K562 (cell line): ENCODE results near the gene CD46. TPM values are rescaled to one million over a fixed set of nuclear protein-coding genes. Genes with fewer than 3 reads are reported as not detected.

Experiments used
- COPS2 ChIP-seq: fragments of 450-650 bp; conservative IDR thresholded peaks from 2 replicates; pipeline ENCODE4 v1.6.1; 2016; ENCODE audit warnings: mild to moderate bottlenecking, moderate library complexity
- CREBBP ChIP-seq: IDR thresholded peaks from one replicate; pipeline ENCODE4 v1.6.1; 2012; ENCODE audit warnings: low read depth, mild to moderate bottlenecking, control low read depth, inconsistent platforms, low read length
- CXXC5 ChIP-seq: fragments of 250-450 bp; sonication (Bioruptor Pico); IDR thresholded peaks from 2 replicates; pipeline ENCODE4 v1.8.0; 2022; ENCODE audit warnings: inconsistent platforms, mild to moderate bottlenecking, moderate library complexity
- DACH1 ChIP-seq: fragments of 450-650 bp; IDR thresholded peaks from 2 replicates; pipeline ENCODE4 v1.6.1; 2018; ENCODE audit not compliant: partially characterized antibody
- HNRNPUL1 ChIP-seq: fragments of 200-400 bp; formaldehyde crosslinking; IDR thresholded peaks from 2 replicates; pipeline ENCODE4 v1.6.1; 2017; ENCODE audit warnings: low read length
- KLF10 ChIP-seq: fragments of 250-450 bp; sonication (Bioruptor Pico); IDR thresholded peaks from 2 replicates; pipeline ENCODE4 v1.6.1; 2021; ENCODE audit warnings: matching md5 sums
- MTA1 ChIP-seq: fragments of 450-650 bp; IDR thresholded peaks from 2 replicates; pipeline ENCODE4 v1.6.1; 2017; ENCODE audit warnings: borderline replicate concordance
- NCOA2 ChIP-seq, 2 experiments: fragments of 450-650 bp; IDR thresholded peaks; 2 replicates each; pipeline ENCODE4 v1.6.1; 2018; ENCODE audit warnings: mild to moderate bottlenecking in 2 of 2, moderate library complexity in 1 of 2; ENCODE audit not compliant: partially characterized antibody in 2 of 2
- NCOA4 ChIP-seq: fragments of 450-650 bp; IDR thresholded peaks from 2 replicates; pipeline ENCODE4 v1.6.1; 2018; ENCODE audit warnings: mild to moderate bottlenecking; ENCODE audit not compliant: partially characterized antibody
- PCBP2 ChIP-seq: fragments of 200-400 bp; formaldehyde crosslinking; IDR thresholded peaks from 2 replicates; pipeline ENCODE4 v1.6.1; 2018; ENCODE audit warnings: low read length, low read depth, mild to moderate bottlenecking, moderate library complexity; ENCODE audit not compliant: poor library complexity, severe bottlenecking
- POLR2AphosphoS5 ChIP-seq: IDR thresholded peaks from 2 replicates; pipeline ENCODE4 v1.6.1; 2011; ENCODE audit warnings: mild to moderate bottlenecking, low read depth, low read length, moderate library complexity; ENCODE audit not compliant: control insufficient read depth, insufficient read depth
- POLR2G ChIP-seq: fragments of 200-400 bp; formaldehyde crosslinking; IDR thresholded peaks from 2 replicates; pipeline ENCODE4 v1.6.1; 2017; ENCODE audit warnings: low read depth, mild to moderate bottlenecking, antibody characterized with exemption, low read length, moderate library complexity
- RFX1 ChIP-seq: fragments of 450-650 bp; IDR thresholded peaks from 2 replicates; pipeline ENCODE4 v1.6.1; 2016; ENCODE audit warnings: mild to moderate bottlenecking, moderate library complexity
- SIN3B ChIP-seq: fragments of 450-650 bp; IDR thresholded peaks from 2 replicates; pipeline ENCODE4 v1.6.1; 2017; ENCODE audit warnings: low read depth, mild to moderate bottlenecking, moderate library complexity
- SRSF1 ChIP-seq: fragments of 200-400 bp; formaldehyde crosslinking; IDR thresholded peaks from 2 replicates; pipeline ENCODE4 v1.6.1; 2017; ENCODE audit warnings: mild to moderate bottlenecking, low read depth, low read length, moderate library complexity
- TCF7L2 ChIP-seq: fragments of 150-350 bp; IDR thresholded peaks from 2 replicates; pipeline ENCODE4 v1.6.1; 2016; ENCODE audit warnings: low read depth, mild to moderate bottlenecking, low read length, moderate library complexity
- ZFP30 ChIP-seq: fragments of 250-450 bp; sonication (Bioruptor Pico); IDR thresholded peaks from 2 replicates; pipeline ENCODE4 v1.8.0; 2022; ENCODE audit warnings: moderate library complexity, mild to moderate bottlenecking, inconsistent platforms, borderline replicate concordance
- ZNF408 ChIP-seq: fragments of 250-450 bp; sonication (Bioruptor Pico); IDR thresholded peaks from 2 replicates; pipeline ENCODE4 v1.4.0; 2020; ENCODE audit warnings: low read depth, mild to moderate bottlenecking, moderate library complexity
- ZSCAN29 ChIP-seq: fragments of 450-650 bp; IDR thresholded peaks from 2 replicates; pipeline ENCODE4 v1.6.1; 2017
- polyA plus RNA-seq, 8 experiments: library from polyadenylated mRNA; depleted of rRNA in 4 of 8; stranded (reverse) in 5 of 8; unstranded in 3 of 8; fragments of >200 nt; fragmentation: Nextera tagmentation in 2 of 8; fragmentation: Illumina TruSeq in 1 of 8; extraction: Ambion mirVana in 2 of 8; extraction: Trizol in 1 of 8; gene quantifications; 2 replicates each; pipeline versions ENCODE4 v1.2.1 to v1.2.3, GENCODE V29; 2011 to 2014; ENCODE audit warnings: inconsistent platforms in 1 of 8, missing spikeins in 1 of 8
- total RNA-seq, 7 experiments: library from RNA; depleted of rRNA in 6 of 7; stranded (reverse); fragments of >200 nt in 6 of 7; fragmentation: Illumina TruSeq in 2 of 7; extraction: Trizol in 2 of 7; gene quantifications; 2 replicates each; pipeline versions ENCODE4 v1.2.1 to v1.2.3, GENCODE V29; 2011 to 2021; ENCODE audit warnings: low replicate concordance in 1 of 7
- TF ChIP-seq, protein P1 (sequence below): fragments of 250-450 bp; sonication (Bioruptor Pico); IDR thresholded peaks from 2 replicates; pipeline ENCODE4 v1.8.0; 2021; ENCODE audit warnings: mild to moderate bottlenecking, moderate library complexity
- TF ChIP-seq, protein P2 (sequence below): fragments of 450-650 bp; IDR thresholded peaks from 2 replicates; pipeline ENCODE4 v1.6.1; 2018; ENCODE audit not compliant: partially characterized antibody
- TF ChIP-seq, protein P3 (sequence below): sonication (generic); formaldehyde crosslinking; IDR thresholded peaks from 2 replicates; pipeline ENCODE4 v1.8.0; 2023; ENCODE audit warnings: mild to moderate bottlenecking, missing genetic modification reagents

The CD46 gene
- total and polyA plus RNA-seq, 9 of the 15 experiments (the other 6 are each of a cell fraction or from before 2014, with no cell fraction given), result 87.9 to 374 (median 156) TPM

GRCh38 chr1:207817778-207818751 lies 66.2 kb downstream of the CD46 start (continued):
- TF ChIP-seq POLR2G (no peak), POLR2AphosphoS5 (no peak), RFX1 (no peak), CREBBP (no peak), NCOA2 (IDR thresholded peaks at IDR 0.05; ENCODE audit: partially characterized antibody in 2 of 2) (no peak), ZNF408 (no peak), PCBP2 (no peak), DACH1 (no peak), TCF7L2 (no peak), SIN3B (no peak), ZFP30 (CRISPR knock-in tag) (no peak), HNRNPUL1 (no peak), KLF10 (CRISPR knock-in tag) (no peak), ZSCAN29 (no peak), CXXC5 (peak; percentile 72), COPS2 (no peak), SRSF1 (no peak), MTA1 (no peak), NCOA4 (no peak)
- TF ChIP-seq, protein P1, sequence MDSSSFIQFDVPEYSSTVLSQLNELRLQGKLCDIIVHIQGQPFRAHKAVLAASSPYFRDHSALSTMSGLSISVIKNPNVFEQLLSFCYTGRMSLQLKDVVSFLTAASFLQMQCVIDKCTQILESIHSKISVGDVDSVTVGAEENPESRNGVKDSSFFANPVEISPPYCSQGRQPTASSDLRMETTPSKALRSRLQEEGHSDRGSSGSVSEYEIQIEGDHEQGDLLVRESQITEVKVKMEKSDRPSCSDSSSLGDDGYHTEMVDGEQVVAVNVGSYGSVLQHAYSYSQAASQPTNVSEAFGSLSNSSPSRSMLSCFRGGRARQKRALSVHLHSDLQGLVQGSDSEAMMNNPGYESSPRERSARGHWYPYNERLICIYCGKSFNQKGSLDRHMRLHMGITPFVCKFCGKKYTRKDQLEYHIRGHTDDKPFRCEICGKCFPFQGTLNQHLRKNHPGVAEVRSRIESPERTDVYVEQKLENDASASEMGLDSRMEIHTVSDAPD (CRISPR knock-in tag), result no peak
- TF ChIP-seq, protein P2, sequence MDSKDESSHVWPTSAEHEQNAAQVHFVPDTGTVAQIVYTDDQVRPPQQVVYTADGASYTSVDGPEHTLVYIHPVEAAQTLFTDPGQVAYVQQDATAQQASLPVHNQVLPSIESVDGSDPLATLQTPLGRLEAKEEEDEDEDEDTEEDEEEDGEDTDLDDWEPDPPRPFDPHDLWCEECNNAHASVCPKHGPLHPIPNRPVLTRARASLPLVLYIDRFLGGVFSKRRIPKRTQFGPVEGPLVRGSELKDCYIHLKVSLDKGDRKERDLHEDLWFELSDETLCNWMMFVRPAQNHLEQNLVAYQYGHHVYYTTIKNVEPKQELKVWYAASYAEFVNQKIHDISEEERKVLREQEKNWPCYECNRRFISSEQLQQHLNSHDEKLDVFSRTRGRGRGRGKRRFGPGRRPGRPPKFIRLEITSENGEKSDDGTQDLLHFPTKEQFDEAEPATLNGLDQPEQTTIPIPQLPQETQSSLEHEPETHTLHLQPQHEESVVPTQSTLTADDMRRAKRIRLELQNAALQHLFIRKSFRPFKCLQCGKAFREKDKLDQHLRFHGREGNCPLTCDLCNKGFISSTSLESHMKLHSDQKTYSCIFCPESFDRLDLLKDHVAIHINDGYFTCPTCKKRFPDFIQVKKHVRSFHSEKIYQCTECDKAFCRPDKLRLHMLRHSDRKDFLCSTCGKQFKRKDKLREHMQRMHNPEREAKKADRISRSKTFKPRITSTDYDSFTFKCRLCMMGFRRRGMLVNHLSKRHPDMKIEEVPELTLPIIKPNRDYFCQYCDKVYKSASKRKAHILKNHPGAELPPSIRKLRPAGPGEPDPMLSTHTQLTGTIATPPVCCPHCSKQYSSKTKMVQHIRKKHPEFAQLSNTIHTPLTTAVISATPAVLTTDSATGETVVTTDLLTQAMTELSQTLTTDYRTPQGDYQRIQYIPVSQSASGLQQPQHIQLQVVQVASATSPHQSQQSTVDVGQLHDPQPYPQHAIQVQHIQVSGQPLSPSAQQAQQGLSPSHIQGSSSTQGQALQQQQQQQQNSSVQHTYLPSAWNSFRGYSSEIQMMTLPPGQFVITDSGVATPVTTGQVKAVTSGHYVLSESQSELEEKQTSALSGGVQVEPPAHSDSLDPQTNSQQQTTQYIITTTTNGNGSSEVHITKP, result peak; percentile 83
- TF ChIP-seq, protein P3, sequence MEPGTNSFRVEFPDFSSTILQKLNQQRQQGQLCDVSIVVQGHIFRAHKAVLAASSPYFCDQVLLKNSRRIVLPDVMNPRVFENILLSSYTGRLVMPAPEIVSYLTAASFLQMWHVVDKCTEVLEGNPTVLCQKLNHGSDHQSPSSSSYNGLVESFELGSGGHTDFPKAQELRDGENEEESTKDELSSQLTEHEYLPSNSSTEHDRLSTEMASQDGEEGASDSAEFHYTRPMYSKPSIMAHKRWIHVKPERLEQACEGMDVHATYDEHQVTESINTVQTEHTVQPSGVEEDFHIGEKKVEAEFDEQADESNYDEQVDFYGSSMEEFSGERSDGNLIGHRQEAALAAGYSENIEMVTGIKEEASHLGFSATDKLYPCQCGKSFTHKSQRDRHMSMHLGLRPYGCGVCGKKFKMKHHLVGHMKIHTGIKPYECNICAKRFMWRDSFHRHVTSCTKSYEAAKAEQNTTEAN (CRISPR knock-in tag), result no peak
